Nephron (organoid): Measurements from ENCODE around the gene FAM117A.
A peak's percentile ranks its signal among the peaks of the same experiment; 100 is the strongest.

Source experiments
- H3K27ac Mint-ChIP-seq, 3 experiments: 2 replicates each; pipeline ENCODE4 v1.8.0; 2020; ENCODE audit warnings: mixed read lengths in 3 of 3, mild to moderate bottlenecking in 2 of 3, moderate library complexity in 1 of 3
- H3K27me3 Mint-ChIP-seq: 2 replicates; pipeline ENCODE4 v1.8.0; 2021; ENCODE audit warnings: low read depth, mild to moderate bottlenecking, moderate library complexity, mixed read lengths
- H3K36me3 Mint-ChIP-seq: 2 replicates; pipeline ENCODE4 v1.8.0; 2020; ENCODE audit warnings: low read depth, mixed read lengths
- H3K4me1 Mint-ChIP-seq: 2 replicates; pipeline ENCODE4 v1.8.0; 2020; ENCODE audit warnings: mixed read lengths
- H3K4me3 Mint-ChIP-seq, 3 experiments: 2 replicates each; pipeline ENCODE4 v1.8.0; 2020; ENCODE audit warnings: mild to moderate bottlenecking in 3 of 3, mixed read lengths in 3 of 3, moderate library complexity in 2 of 3
- H3K9me3 Mint-ChIP-seq: 2 replicates; pipeline ENCODE4 v1.8.0; 2020; ENCODE audit warnings: mixed read lengths
- CTCF ChIP-seq, 3 experiments: fragments of 200-600 bp; sonication (generic); IDR thresholded peaks; one replicate each; pipeline ENCODE4 v1.5.0; 2021; ENCODE audit warnings: antibody characterized with exemption in 3 of 3; ENCODE audit not compliant: unreplicated experiment in 3 of 3

Gene FAM117A

GRCh38 chr17:49747632-49748031, 16.3 kb downstream of the FAM117A start:
- Mint-ChIP-seq H3K36me3 (no peaks in the 10 kb centered on the region), H3K4me3 (no peak overlapping the region), H3K27ac (peak overlapping the region in 1 of 3 experiments; percentile 6), H3K27me3 (no peaks in the 10 kb centered on the region), H3K4me1 (peaks cover 50% of the 10 kb centered on the region), H3K9me3 (no peaks in the 10 kb centered on the region)
- TF ChIP-seq CTCF (IDR thresholded peaks at IDR 0.05; ENCODE audit: unreplicated experiment in 3 of 3): no peak

GRCh38 chr17:49746791-49747490, 17.0 kb downstream of the FAM117A start:
- no peak overlapping the region for H3K4me3 Mint-ChIP-seq
- TF ChIP-seq CTCF (IDR thresholded peaks at IDR 0.05; ENCODE audit: unreplicated experiment in 3 of 3): no peak
- no peaks in the 10 kb centered on the region for H3K36me3 Mint-ChIP-seq
- no peaks in the 10 kb centered on the region for H3K27me3 Mint-ChIP-seq
- H3K27ac Mint-ChIP-seq: peak overlapping the region in 2 of 3 experiments; percentile 6 to 20
- H3K4me1 Mint-ChIP-seq: peaks cover 51% of the 10 kb centered on the region
- H3K9me3 Mint-ChIP-seq: no peaks in the 10 kb centered on the region

- H3K4me3 Mint-ChIP-seq: no peak overlapping the region
- no peaks in the 10 kb centered on the region for H3K36me3 Mint-ChIP-seq
- H3K27ac Mint-ChIP-seq: no peak overlapping the region
- no peaks in the 10 kb centered on the region for H3K9me3 Mint-ChIP-seq
- no peak for TF ChIP-seq CTCF (IDR thresholded peaks at IDR 0.05; ENCODE audit: unreplicated experiment in 3 of 3)
- no peaks in the 10 kb centered on the region for H3K27me3 Mint-ChIP-seq
- H3K4me1 Mint-ChIP-seq: peaks cover 66% of the 10 kb centered on the region
Observed at GRCh38 chr17:49745175-49746139, 18.5 kb downstream of the FAM117A start.

GRCh38 chr17:49742166-49742638, 21.7 kb downstream of the FAM117A start:
- Mint-ChIP-seq H3K4me1 (peaks cover 63% of the 10 kb centered on the region), H3K27me3 (no peaks in the 10 kb centered on the region), H3K36me3 (no peaks in the 10 kb centered on the region), H3K9me3 (no peaks in the 10 kb centered on the region), H3K4me3 (peak overlapping the region in 1 of 3 experiments; percentile 20), H3K27ac (peak overlapping the region; percentile 61 to 94 (median 91))
- TF ChIP-seq CTCF (IDR thresholded peaks at IDR 0.05; ENCODE audit: unreplicated experiment in 3 of 3): no peak

GRCh38 chr17:49741692-49742076, 22.2 kb downstream of the FAM117A start:
- Mint-ChIP-seq H3K4me3 (no peak overlapping the region), H3K36me3 (no peaks in the 10 kb centered on the region), H3K27me3 (no peaks in the 10 kb centered on the region), H3K9me3 (no peaks in the 10 kb centered on the region), H3K27ac (peak overlapping the region; percentile 61 to 94 (median 91)), H3K4me1 (peaks cover 58% of the 10 kb centered on the region)
- no peak for TF ChIP-seq CTCF (IDR thresholded peaks at IDR 0.05; ENCODE audit: unreplicated experiment in 3 of 3)
